A673 (cell line): ENCODE results near the gene FGGY.

Source experiments
- CTCF ChIP-seq: fragments of 300-800, 200-600 bp; sonication (generic); conservative IDR thresholded peaks from 2 replicates; pipeline ENCODE4 v1.5.1; 2017; ENCODE audit warnings: low read depth, mild to moderate bottlenecking, antibody characterized with exemption, low read length, moderate library complexity, mixed read lengths
- EZH2 ChIP-seq: fragments of 200-600 bp; sonication (generic); IDR thresholded peaks from 2 replicates; pipeline ENCODE4 v1.6.1; 2017; ENCODE audit warnings: borderline replicate concordance, low read depth, mild to moderate bottlenecking, mixed read lengths, antibody characterized with exemption, low read length; ENCODE audit not compliant: poor library complexity, severe bottlenecking

GRCh38 chr1:59436637-59437036, 139.7 kb downstream of the FGGY start:
- TF ChIP-seq CTCF: no peak
- TF ChIP-seq EZH2: no peak
